ENCODE measurements around the gene PIAS1.

Gene PIAS1

GRCh38 chr15:68229386-68230156 is 175.5 kb downstream of the PIAS1 start, which contains the start of gene CLN6:
Gene CLN6, minus strand, starts transcription at chr15:68229728. Its CDS starts 144 bp downstream, at chr15:68229584.
- peak within 1 kb of the TSS; percentile 89 for H3K27ac ChIP-seq (ENCODE audit: extremely low read depth, low read depth, low read length)
- CTCF ChIA-PET, result interaction anchor here (0.5 to 2.1 kb wide), 4 partner anchors 23 to 1038 kb away, joined by 3 to 6 read pairs (median 4); no protein-coding TSS in a partner anchor
- POLR2A ChIA-PET, result interaction anchor here (0.7 to 1.9 kb wide), 3 partner anchors 10 to 389 kb away, joined by 3 to 4 read pairs (median 4); partner anchors contain the start of gene FEM1B
- TF ChIP-seq ELK4 (IDR thresholded peaks at IDR 0.05; ENCODE audit: borderline replicate concordance, low read depth, low read length), result no peak
- TF ChIP-seq ZNF658 (tag by site-specific recombination; IDR thresholded peaks at IDR 0.05), result no peak
- TF ChIP-seq ZNF292 (tag by site-specific recombination; IDR thresholded peaks at IDR 0.05; ENCODE audit: borderline replicate concordance, low read depth), result no peak
- TF ChIP-seq ZBTB17 (tag by site-specific recombination; IDR thresholded peaks at IDR 0.05), result no peak
- TF ChIP-seq ZNF549 (tag by site-specific recombination; IDR thresholded peaks at IDR 0.05), result no peak
- peak; percentile 28; the same call in 1 of the 2 replicates for TF ChIP-seq KLF9 (tag by site-specific recombination; IDR thresholded peaks at IDR 0.05; ENCODE audit: low read depth)
- no peak; the same call in 1 of the 2 replicates for TF ChIP-seq KLF1 (tag by site-specific recombination; IDR thresholded peaks at IDR 0.05)
- no peak for TF ChIP-seq ZNF133 (tag by site-specific recombination; IDR thresholded peaks at IDR 0.05)
- no peak for TF ChIP-seq ZNF146 (tag by site-specific recombination; IDR thresholded peaks at IDR 0.05)
- TF ChIP-seq, protein P1, sequence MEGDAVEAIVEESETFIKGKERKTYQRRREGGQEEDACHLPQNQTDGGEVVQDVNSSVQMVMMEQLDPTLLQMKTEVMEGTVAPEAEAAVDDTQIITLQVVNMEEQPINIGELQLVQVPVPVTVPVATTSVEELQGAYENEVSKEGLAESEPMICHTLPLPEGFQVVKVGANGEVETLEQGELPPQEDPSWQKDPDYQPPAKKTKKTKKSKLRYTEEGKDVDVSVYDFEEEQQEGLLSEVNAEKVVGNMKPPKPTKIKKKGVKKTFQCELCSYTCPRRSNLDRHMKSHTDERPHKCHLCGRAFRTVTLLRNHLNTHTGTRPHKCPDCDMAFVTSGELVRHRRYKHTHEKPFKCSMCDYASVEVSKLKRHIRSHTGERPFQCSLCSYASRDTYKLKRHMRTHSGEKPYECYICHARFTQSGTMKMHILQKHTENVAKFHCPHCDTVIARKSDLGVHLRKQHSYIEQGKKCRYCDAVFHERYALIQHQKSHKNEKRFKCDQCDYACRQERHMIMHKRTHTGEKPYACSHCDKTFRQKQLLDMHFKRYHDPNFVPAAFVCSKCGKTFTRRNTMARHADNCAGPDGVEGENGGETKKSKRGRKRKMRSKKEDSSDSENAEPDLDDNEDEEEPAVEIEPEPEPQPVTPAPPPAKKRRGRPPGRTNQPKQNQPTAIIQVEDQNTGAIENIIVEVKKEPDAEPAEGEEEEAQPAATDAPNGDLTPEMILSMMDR (tag by site-specific recombination; IDR thresholded peaks at IDR 0.05), result peak; percentile 82
- peak; percentile 72 for TF ChIP-seq SP3 (tag by site-specific recombination; IDR thresholded peaks at IDR 0.05)
- TF ChIP-seq PRDM2 (tag by site-specific recombination; IDR thresholded peaks at IDR 0.05; ENCODE audit: borderline replicate concordance), result 0 out of 2 replicates have a peak, but pooled peaks have one; percentile 35
- TF ChIP-seq ZNF585B (tag by site-specific recombination; IDR thresholded peaks at IDR 0.05), result no peak
- TF ChIP-seq ZSCAN23 (tag by site-specific recombination; IDR thresholded peaks at IDR 0.05), result no peak
- TF ChIP-seq ZNF677 (tag by site-specific recombination; IDR thresholded peaks at IDR 0.05), result 0 out of 2 replicates have a peak, but pooled peaks have one; percentile 20
- TF ChIP-seq RBAK (tag by site-specific recombination; IDR thresholded peaks at IDR 0.05), result no peak
- TF ChIP-seq ZNF449 (tag by site-specific recombination; IDR thresholded peaks at IDR 0.05), result no peak; the same call in 1 of the 2 replicates
- no peak for TF ChIP-seq ZNF302 (tag by site-specific recombination; IDR thresholded peaks at IDR 0.05; ENCODE audit: low read depth)
- peak; percentile 28; the same call in 1 of the 2 replicates for TF ChIP-seq ZNF423 (tag by site-specific recombination; IDR thresholded peaks at IDR 0.05)
- peak; percentile 83 for TF ChIP-seq PATZ1 (tag by site-specific recombination; IDR thresholded peaks at IDR 0.05)
- no peak for TF ChIP-seq ZNF132 (tag by site-specific recombination; IDR thresholded peaks at IDR 0.05; ENCODE audit: borderline replicate concordance)
- TF ChIP-seq, protein P2, sequence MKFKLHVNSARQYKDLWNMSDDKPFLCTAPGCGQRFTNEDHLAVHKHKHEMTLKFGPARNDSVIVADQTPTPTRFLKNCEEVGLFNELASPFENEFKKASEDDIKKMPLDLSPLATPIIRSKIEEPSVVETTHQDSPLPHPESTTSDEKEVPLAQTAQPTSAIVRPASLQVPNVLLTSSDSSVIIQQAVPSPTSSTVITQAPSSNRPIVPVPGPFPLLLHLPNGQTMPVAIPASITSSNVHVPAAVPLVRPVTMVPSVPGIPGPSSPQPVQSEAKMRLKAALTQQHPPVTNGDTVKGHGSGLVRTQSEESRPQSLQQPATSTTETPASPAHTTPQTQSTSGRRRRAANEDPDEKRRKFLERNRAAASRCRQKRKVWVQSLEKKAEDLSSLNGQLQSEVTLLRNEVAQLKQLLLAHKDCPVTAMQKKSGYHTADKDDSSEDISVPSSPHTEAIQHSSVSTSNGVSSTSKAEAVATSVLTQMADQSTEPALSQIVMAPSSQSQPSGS (tag by site-specific recombination; IDR thresholded peaks at IDR 0.05; ENCODE audit: low read depth), result no peak
- no peak for TF ChIP-seq ZNF837 (tag by site-specific recombination; IDR thresholded peaks at IDR 0.05)

More at GRCh38 chr15:68229386-68230156, 175.5 kb downstream of the PIAS1 start, which contains the start of gene CLN6:
- Histone ChIP-seq H3K4me3 (ENCODE audit: low read depth, low read length) (peak within 1 kb of the TSS; percentile 69), H3K36me3 (ENCODE audit: control insufficient read depth in 2 of 2, insufficient read depth in 1 of 2, low read length in 2 of 2) (peaks cover 0 to 6% of the 10 kb centered on the region in 2 experiments; a peak in 1 of 3 replicates), H3K9me3 (ENCODE audit: control insufficient read depth, insufficient read depth, low read depth, low read length) (no peaks in the 10 kb centered on the region), H3K4me1 (ENCODE audit: control insufficient read depth, insufficient read depth, low read length) (peaks cover 4% of the 10 kb centered on the region; the same call in 1 of the 2 replicates)

All from HEK293 (cell line).